GM23338 (cell line): ENCODE results near the gene STOX2. TPM values are rescaled to one million over a fixed set of nuclear protein-coding genes. Genes with fewer than 3 reads are reported as not detected.

Experiments
- ATAC-seq: fragments of 200-7000 bp; cut with Tn5 transposase; 3 replicates; pipeline ENCODE4 v1.9.1; 2020
- DNase-seq: peaks from one replicate; pipeline ENCODE4 v3.0.0-alpha.2; 2015; ENCODE audit warnings: low spot score
- H2AFZ ChIP-seq: fragments of 200-600 bp; sonication (generic); 2 replicates; pipeline ENCODE4 v1.8.0; 2016; ENCODE audit warnings: antibody characterized with exemption, mild to moderate bottlenecking, moderate library complexity
- H3F3A ChIP-seq: fragments of 200-600 bp; sonication (generic); replicated peaks from 2 replicates; pipeline ENCODE4 v1.8.0; 2017; ENCODE audit warnings: antibody characterized with exemption, mixed run types, low read depth
- H3K27ac ChIP-seq: fragments of 200-600 bp; sonication (generic); 2 replicates; pipeline ENCODE4 v1.6.1; 2016; ENCODE audit warnings: low read depth
- H3K27me3 ChIP-seq: fragments of 200-600 bp; sonication (generic); 2 replicates; pipeline ENCODE4 v1.8.0; 2016; ENCODE audit warnings: mild to moderate bottlenecking, mixed run types, moderate library complexity; ENCODE audit not compliant: insufficient read depth
- H3K36me3 ChIP-seq: fragments of 200-600 bp; sonication (generic); 2 replicates; pipeline ENCODE4 v1.8.0; 2016; ENCODE audit warnings: mild to moderate bottlenecking; ENCODE audit not compliant: insufficient read depth
- H3K4me1 ChIP-seq: fragments of 200-600 bp; sonication (generic); 2 replicates; pipeline ENCODE4 v1.8.0; 2016; ENCODE audit warnings: mild to moderate bottlenecking, moderate library complexity; ENCODE audit not compliant: insufficient read depth
- H3K4me2 ChIP-seq: fragments of 200-600 bp; sonication (generic); 2 replicates; pipeline ENCODE4 v1.7.1; 2017; ENCODE audit warnings: mixed run types
- H3K4me3 ChIP-seq: fragments of 200-600 bp; sonication (generic); 2 replicates; pipeline ENCODE4 v1.6.1; 2016; ENCODE audit warnings: mixed run types
- H3K79me2 ChIP-seq: fragments of 200-600 bp; sonication (generic); replicated peaks from 2 replicates; pipeline ENCODE4 v1.8.0; 2017; ENCODE audit warnings: mild to moderate bottlenecking; ENCODE audit not compliant: insufficient read depth
- H3K9me2 ChIP-seq: fragments of 200-600 bp; sonication (generic); 2 replicates; pipeline ENCODE4 v1.8.0; 2017; ENCODE audit not compliant: insufficient read depth
- H4K20me1 ChIP-seq: fragments of 200-600 bp; sonication (generic); replicated peaks from 2 replicates; pipeline ENCODE4 v1.8.0; 2017; ENCODE audit warnings: mild to moderate bottlenecking; ENCODE audit not compliant: insufficient read depth
- H3K27ac Mint-ChIP-seq: 2 replicates; pipeline ENCODE4 v1.8.0; 2020; ENCODE audit warnings: inconsistent platforms, mild to moderate bottlenecking, moderate library complexity, mixed read lengths
- H3K27me3 Mint-ChIP-seq: 3 replicates; pipeline ENCODE4 v1.8.0; 2022; ENCODE audit warnings: low read depth, mild to moderate bottlenecking, moderate library complexity, mixed read lengths, inconsistent platforms; ENCODE audit not compliant: insufficient read depth, poor library complexity
- H3K36me3 Mint-ChIP-seq: 3 replicates; pipeline ENCODE4 v1.8.0; 2021; ENCODE audit warnings: low read depth, mild to moderate bottlenecking, inconsistent platforms, moderate library complexity, mixed read lengths
- H3K4me1 Mint-ChIP-seq: 3 replicates; pipeline ENCODE4 v1.8.0; 2020; ENCODE audit warnings: mild to moderate bottlenecking, inconsistent platforms, mixed read lengths
- H3K4me3 Mint-ChIP-seq: 3 replicates; pipeline ENCODE4 v1.8.0; 2021; ENCODE audit warnings: moderate library complexity, mild to moderate bottlenecking, inconsistent platforms, mixed read lengths
- H3K9me3 Mint-ChIP-seq: 3 replicates; pipeline ENCODE4 v1.8.0; 2020; ENCODE audit warnings: moderate library complexity, mild to moderate bottlenecking, inconsistent platforms, mixed read lengths
- ETS1 ChIP-seq: IDR thresholded peaks from 2 replicates; pipeline ENCODE4 v1.6.1; 2016; ENCODE audit warnings: antibody characterized with exemption
- EZH2phosphoT487 ChIP-seq: fragments of 200-600 bp; sonication (generic); IDR thresholded peaks from one replicate; pipeline ENCODE4 v1.8.1; 2018; ENCODE audit warnings: antibody characterized with exemption; ENCODE audit not compliant: unreplicated experiment
- JUNB ChIP-seq: IDR thresholded peaks from one replicate; pipeline ENCODE4 v1.6.1; 2016; ENCODE audit warnings: antibody characterized with exemption; ENCODE audit not compliant: unreplicated experiment
- NANOG ChIP-seq: IDR thresholded peaks from 2 replicates; pipeline ENCODE4 v1.6.1; 2016; ENCODE audit warnings: antibody characterized with exemption, borderline replicate concordance
- POLR2AphosphoS5 ChIP-seq: IDR thresholded peaks from 2 replicates; pipeline ENCODE4 v1.6.1; 2016; ENCODE audit warnings: antibody characterized with exemption, low read depth
- REST ChIP-seq: IDR thresholded peaks from one replicate; pipeline ENCODE4 v1.6.1; 2018; ENCODE audit warnings: antibody characterized with exemption; ENCODE audit not compliant: unreplicated experiment
- STAT1 ChIP-seq: IDR thresholded peaks from one replicate; pipeline ENCODE4 v1.6.1; 2016; ENCODE audit warnings: antibody characterized with exemption; ENCODE audit not compliant: unreplicated experiment
- ZNF114 ChIP-seq: fragments of 250-450 bp; sonication (Bioruptor Pico); IDR thresholded peaks from 2 replicates; pipeline ENCODE4 v1.5.0; 2020; ENCODE audit warnings: mild to moderate bottlenecking, moderate library complexity
- polyA plus RNA-seq: library from polyadenylated mRNA; unstranded; fragments of >200 nt; fragmentation: Nextera tagmentation; extraction: Ambion mirVana; gene quantifications from 2 replicates; pipeline ENCODE4 v1.2.1, GENCODE V29; 2016
- total RNA-seq: library from RNA; depleted of rRNA; stranded (reverse); fragments of >200 nt; shearing (Covaris generic); gene quantifications from 2 replicates; pipeline ENCODE4 v1.2.3, GENCODE V29; 2014

The STOX2 gene
- total and polyA plus RNA-seq, 2 experiments from 2014 or later: 19.8 to 20.6 TPM

GRCh38 chr4:184030036-184030435 lies 124.9 kb downstream of the STOX2 start (continued):
- TF ChIP-seq ETS1: no peak
- no peak for TF ChIP-seq NANOG
- no peak for TF ChIP-seq ZNF114
- TF ChIP-seq JUNB: no peak
- TF ChIP-seq REST: no peak
- TF ChIP-seq EZH2phosphoT487: no peak
- TF ChIP-seq STAT1: no peak
- TF ChIP-seq POLR2AphosphoS5: no peak

GRCh38 chr4:184030764-184031163 lies 125.7 kb downstream of the STOX2 start:
- H3K36me3 ChIP-seq: no peaks in the 10 kb centered on the region
- DNase-seq: no peak
- no peak overlapping the region for H2AFZ ChIP-seq
- no peak overlapping the region for H3K27ac Mint-ChIP-seq
- H3K9me3 Mint-ChIP-seq: no peaks in the 10 kb centered on the region
- H3F3A ChIP-seq: no peaks in the 10 kb centered on the region
- no peak overlapping the region for H3K4me3 Mint-ChIP-seq
- no peaks in the 10 kb centered on the region for H3K4me1 ChIP-seq
- TF ChIP-seq POLR2AphosphoS5 (no peak), EZH2phosphoT487 (no peak), REST (no peak), ZNF114 (no peak)
- no peak overlapping the region for H3K4me2 ChIP-seq
- H3K79me2 ChIP-seq: no peaks in the 10 kb centered on the region
- H3K9me2 ChIP-seq: peaks cover 9% of the 10 kb centered on the region; the same call in 1 of the 2 replicates
- no peak overlapping the region for H3K4me3 ChIP-seq
- H3K27me3 ChIP-seq: no peaks in the 10 kb centered on the region
- no peaks in the 10 kb centered on the region for H4K20me1 ChIP-seq
- peaks cover 5% of the 10 kb centered on the region for H3K27me3 Mint-ChIP-seq
- ATAC-seq: no peak
- no peak overlapping the region for H3K27ac ChIP-seq
- H3K4me1 Mint-ChIP-seq: 0 out of 3 replicates have a peak, but pooled peaks cover 3% of the 10 kb centered on the region
- H3K36me3 Mint-ChIP-seq: peaks cover 2% of the 10 kb centered on the region; the same call in 1 of the 3 replicates
